Stimulated activated CD4-positive, alpha-beta T cell treated with anti-CD3 and anti-CD28 coated beads, Interleukin-12 subunit alpha, Interleukin-12 subunit beta, amount 100 ng/mL, for 48 hours (primary cell): ENCODE data around the gene MAPKAP1.
A peak's percentile ranks its signal among the peaks of the same experiment; 100 is the strongest.

Experiments
- DNase-seq, 3 donors: peaks; one replicate each; pipeline ENCODE4 v3.0.0-alpha.2; 2020; ENCODE audit warnings: low read depth in 2 of 3, low spot score in 1 of 3

Gene MAPKAP1

GRCh38 chr9:125706651-125707471 lies at the start of gene MAPKAP1:
Gene MAPKAP1 (minus strand): TSS chr9:125707208. CDS start chr9:125672574, 34,634 bp downstream.
- DNase-seq: peak; percentile 92 to 94 (median 93)

- no peak for DNase-seq
These were observed 49.5 kb upstream of the MAPKAP1 start for GRCh38 chr9:125756518-125756917.

GRCh38 chr9:125755340-125755739 lies 48.3 kb upstream of the MAPKAP1 start:
- no peak for DNase-seq

GRCh38 chr9:125754096-125754495 lies 47.1 kb upstream of the MAPKAP1 start:
- no peak for DNase-seq

- DNase-seq: no peak
These were observed 45.1 kb upstream of the MAPKAP1 start for GRCh38 chr9:125752070-125752628.

- no peak for DNase-seq
These were observed 43.6 kb upstream of the MAPKAP1 start for GRCh38 chr9:125750627-125751011.

GRCh38 chr9:125749951-125750626 lies 43.1 kb upstream of the MAPKAP1 start:
- DNase-seq: no peak

- no peak for DNase-seq
These were observed 42.4 kb upstream of the MAPKAP1 start for GRCh38 chr9:125749287-125749935.

- DNase-seq: no peak
These were observed 41.6 kb upstream of the MAPKAP1 start for GRCh38 chr9:125748446-125749099.

GRCh38 chr9:125747765-125748445 lies 40.9 kb upstream of the MAPKAP1 start:
- peak in 1 of 3 donors; percentile 11 for DNase-seq

- peak in 1 of 3 donors; percentile 28 for DNase-seq
These were observed 40.2 kb upstream of the MAPKAP1 start, which contains the start of gene PBX3 for GRCh38 chr9:125747053-125747764. Gene PBX3 (plus strand): TSS chr9:125747373.

- no peak for DNase-seq
These were observed 39.7 kb upstream of the MAPKAP1 start for GRCh38 chr9:125746774-125747052.

GRCh38 chr9:125746017-125746773 lies 39.2 kb upstream of the MAPKAP1 start:
- DNase-seq: peak; percentile 81 to 91 (median 88)

GRCh38 chr9:125745682-125746016 lies 38.6 kb upstream of the MAPKAP1 start:
- no peak for DNase-seq

GRCh38 chr9:125745018-125745417 lies 38.0 kb upstream of the MAPKAP1 start:
- no peak for DNase-seq

- no peak for DNase-seq
These were observed 37.6 kb upstream of the MAPKAP1 start for GRCh38 chr9:125744616-125745015.

- no peak for DNase-seq
These were observed 36.8 kb upstream of the MAPKAP1 start for GRCh38 chr9:125743682-125744428.

GRCh38 chr9:125742657-125743056 lies 35.6 kb upstream of the MAPKAP1 start:
- no peak for DNase-seq

GRCh38 chr9:125739436-125739835 lies 32.4 kb upstream of the MAPKAP1 start:
- DNase-seq: no peak
